DMS 273 treated with DMSO at 0.1 percent for 48 hours (cell line): ENCODE results near the gene RNASE8.

ENCODE experiments used
- DNase-seq: peaks from one replicate; lab custom pipeline; 2025; lab: John Stamatoyannopoulos, UW

The RNASE8 gene

GRCh38 chr14:21072781-21073339 is 15.2 kb downstream of the RNASE8 start:
- no peak for DNase-seq

- no peak for DNase-seq
These were observed 16.3 kb downstream of the RNASE8 start for GRCh38 chr14:21073921-21074320.

GRCh38 chr14:21074398-21075272 is 17.0 kb downstream of the RNASE8 start:
- no peak for DNase-seq

DNA sequence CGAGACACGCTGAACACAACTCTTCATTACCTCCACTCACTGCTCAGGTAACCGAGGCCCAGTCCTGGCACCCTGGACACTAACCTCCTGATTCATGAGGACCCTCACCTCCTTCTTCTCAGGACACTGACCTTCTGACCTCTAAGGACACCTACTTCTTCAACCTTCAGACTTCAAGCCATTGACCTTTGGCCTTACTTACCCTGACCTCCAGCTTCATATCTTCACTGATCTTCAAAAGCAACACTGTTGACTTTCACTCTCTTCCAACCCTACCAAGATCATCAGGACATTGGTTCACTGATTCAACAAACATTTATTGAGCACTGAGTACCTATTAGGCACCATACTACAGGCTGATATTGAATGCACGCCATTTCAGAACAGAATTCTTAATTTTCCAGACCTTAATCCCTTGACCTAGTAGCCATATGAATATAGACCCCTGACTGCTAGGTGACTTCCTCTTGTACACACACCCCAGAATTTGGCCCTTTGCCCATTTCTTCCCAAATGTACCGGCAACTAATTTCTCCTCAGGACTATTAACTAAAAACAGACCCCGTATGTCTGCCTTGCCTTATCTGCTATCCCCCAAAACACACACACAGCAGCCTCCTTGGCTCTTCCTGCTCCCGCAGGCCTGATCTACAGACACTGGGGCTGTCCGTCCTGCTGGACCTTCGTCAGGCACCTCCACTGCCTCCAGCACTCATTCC is 18.3 kb downstream of the RNASE8 start:
- DNase-seq, result no peak

- no peak for DNase-seq
These were observed 20.1 kb downstream of the RNASE8 start for GRCh38 chr14:21077672-21078071.

DNA sequence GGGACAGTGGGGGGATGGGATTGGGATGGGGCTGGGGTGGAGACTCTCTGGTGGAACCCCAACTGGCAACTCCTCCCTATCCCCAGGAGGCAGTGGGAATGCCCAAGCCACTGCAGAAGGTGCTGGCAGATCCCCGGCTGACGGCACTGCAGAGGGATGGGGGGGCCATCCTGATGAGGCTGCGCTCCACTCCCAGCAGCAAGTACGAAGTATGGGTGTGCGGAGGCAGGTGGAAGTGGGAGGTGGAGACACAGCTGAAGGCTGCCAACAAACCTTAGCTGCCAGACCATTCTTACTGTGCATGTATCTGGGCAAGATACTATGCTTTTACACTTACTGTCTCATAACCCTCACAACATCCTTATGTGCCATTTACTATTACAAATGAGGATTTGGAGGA is 20.7 kb downstream of the RNASE8 start:
- no peak for DNase-seq

DNA sequence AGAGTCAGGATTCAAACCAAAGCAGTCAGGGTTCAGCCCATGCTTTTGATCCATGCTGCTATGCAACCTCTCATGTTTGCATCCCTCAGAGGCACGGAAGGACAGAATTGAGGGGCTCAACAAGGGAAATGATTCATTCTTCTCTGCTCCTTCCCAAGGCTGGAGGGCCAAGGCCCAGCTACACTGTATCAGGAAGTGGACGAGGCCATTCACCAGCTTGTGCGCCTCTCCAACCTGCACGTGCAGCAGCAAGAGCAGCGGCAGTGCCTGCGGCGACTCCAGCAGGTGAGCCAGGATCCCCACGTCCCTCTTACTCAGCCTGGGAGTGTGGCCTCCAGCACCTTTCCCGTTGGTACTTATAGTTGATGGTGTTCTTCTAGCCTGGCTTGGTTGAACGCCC is 21.1 kb downstream of the RNASE8 start:
- DNase-seq, result no peak

DNA sequence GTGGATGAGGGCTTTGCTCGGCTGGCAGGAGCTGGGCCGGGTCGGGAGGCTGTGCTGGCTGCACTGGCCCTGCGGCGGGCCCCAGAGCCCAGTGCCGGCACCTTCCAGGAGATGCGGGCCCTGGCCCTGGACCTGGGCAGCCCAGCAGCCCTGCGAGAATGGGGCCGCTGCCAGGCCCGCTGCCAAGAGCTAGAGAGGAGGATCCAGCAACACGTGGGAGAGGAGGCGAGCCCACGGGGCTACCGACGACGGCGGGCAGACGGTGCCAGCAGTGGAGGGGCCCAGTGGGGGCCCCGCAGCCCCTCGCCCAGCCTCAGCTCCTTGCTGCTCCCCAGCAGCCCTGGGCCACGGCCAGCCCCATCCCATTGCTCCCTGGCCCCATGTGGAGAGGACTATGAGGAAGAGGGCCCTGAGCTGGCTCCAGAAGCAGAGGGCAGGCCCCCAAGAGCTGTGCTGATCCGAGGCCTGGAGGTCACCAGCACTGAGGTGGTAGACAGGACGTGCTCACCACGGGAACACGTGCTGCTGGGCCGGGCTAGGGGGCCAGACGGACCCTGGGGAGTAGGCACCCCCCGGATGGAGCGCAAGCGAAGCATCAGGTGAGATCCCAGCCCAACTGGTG is 24.0 kb downstream of the RNASE8 start:
- DNase-seq, result no peak

GRCh38 chr14:21083565-21084325 is 26.1 kb downstream of the RNASE8 start:
- DNase-seq, result no peak

- DNase-seq, result no peak
These were observed 26.8 kb downstream of the RNASE8 start for GRCh38 chr14:21084396-21084795.

DNA sequence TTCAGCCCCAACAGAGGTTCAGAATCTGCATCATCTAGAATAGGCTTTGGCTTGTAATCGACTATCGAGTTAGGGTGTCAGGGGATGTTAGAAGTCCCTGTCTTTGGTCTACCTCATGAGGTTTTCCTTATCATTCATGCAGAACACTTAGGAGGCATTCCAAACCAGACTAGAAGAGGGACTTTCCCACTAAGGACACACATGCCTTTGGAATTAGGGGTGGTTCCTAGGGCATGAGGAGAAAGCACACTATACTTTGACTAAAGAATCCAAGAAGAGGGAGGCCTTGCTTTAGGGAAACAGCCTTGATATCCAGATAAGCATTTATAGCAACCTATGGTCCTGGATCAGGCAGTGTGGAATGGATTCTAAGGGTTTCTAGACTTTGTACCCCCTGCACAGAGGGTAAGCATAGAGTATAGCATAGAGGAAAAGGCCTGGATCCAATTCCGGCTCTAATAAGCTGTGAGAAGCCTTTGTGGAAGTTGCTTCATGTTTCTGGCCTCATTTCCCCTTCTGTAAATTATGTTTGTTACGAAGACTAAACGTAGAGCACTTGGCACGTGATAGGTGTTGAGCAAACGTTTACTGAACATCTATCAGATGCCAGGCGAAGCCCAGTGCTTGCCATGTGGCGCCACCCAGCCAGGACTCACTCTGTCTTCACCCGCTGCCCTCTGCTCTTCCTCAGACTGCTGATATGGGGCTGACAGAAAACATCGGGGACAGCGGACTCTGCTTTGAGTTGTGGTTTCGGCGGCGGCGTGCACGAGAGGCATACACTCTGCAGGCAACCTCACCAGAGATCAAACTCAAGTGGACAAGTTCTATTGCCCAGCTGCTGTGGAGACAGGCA is 27.6 kb downstream of the RNASE8 start:
- DNase-seq, result no peak

- no peak for DNase-seq
These were observed 29.3 kb downstream of the RNASE8 start for GRCh38 chr14:21086908-21087293.

DNA sequence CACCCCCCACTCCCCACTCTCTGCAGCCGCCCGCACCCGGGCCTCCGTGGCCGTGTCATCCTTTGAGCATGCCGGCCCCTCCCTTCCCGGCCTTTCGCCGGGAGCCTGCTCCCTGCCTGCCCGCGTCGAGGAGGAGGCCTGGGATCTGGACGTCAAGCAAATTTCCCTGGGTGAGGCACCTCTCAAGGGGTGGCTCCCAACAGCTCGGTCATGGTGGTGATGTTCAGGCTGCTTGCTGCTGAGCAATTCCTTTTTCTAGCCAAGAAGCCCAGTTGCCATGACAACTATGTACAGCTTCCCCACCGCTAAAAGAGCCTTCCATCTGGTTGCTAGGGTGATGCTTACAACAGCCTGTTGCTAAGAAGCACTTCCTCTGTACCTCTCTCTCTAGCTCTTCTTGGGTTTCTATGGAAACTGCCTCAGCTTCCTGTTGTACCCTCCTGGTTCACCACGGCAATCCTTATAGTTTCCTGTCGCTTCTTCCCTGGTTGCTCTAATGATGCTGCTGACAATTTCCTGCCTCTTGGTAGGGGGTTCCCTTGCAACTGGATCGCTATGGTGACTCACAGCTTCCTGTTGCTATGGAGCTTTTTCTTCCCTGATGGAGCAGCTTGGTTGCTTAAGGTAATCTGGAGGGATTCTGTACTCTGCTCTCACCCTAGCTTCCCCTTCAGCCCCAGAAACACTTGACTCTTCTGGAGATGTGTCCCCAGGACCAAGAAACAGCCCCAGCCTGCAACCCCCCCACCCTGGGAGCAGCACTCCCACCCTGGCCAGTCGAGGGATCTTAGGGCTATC is 29.9 kb downstream of the RNASE8 start:
- DNase-seq, result peak; percentile 56

DNA sequence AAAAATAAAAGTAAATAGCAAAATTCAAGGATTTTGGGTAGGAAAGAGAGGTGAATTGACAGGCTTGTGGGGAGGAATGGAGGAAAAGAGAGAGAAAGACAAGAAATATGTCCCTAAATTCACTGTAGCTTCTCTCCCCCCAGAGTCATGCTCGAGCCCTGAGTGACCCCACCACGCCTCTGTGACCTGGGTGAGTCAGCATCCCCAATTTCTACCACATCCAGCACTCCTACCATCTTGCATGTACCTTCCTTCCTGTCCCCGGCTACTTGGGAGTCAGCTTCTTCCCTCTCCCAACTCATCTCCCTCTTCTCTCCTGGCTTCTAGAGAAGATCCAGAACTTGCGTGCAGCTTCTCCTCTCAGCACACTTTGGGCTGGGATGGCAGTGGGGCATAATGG is 31.1 kb downstream of the RNASE8 start:
- no peak for DNase-seq

DNA sequence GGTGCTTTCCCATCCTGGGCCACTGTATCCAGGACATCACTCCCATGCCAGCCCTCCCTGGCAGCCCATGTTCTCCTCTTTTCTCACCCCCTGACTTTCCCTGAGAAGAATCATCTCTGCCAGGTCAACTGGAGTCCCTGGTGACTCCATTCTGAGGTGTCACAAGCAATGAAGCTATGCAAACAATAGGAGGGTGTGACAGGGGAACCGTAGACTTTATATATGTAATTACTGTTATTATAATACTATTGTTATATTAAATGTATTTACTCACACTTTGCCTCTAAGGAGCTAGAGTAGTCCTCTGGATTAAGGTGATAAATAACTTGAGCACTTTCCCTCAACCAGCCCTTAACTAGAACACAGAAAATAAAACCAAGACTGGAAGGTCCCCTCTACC is 31.6 kb downstream of the RNASE8 start:
- DNase-seq, result no peak

DNA sequence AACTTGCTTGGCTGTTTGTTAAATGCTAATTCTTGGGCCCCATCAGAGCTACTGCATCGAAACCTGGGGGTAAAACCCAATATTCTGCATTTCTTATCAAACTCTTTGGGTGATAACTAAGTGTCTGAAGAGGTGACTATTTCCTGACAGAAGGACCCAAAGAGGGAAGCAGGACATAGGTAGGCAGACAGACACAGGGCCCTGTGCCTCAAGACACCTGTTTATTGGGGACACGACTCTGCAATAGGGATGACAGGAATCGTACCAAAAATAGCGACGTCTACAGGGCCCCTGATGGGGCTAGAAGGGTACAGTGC is 32.2 kb downstream of the RNASE8 start:
- no peak for DNase-seq

DNA sequence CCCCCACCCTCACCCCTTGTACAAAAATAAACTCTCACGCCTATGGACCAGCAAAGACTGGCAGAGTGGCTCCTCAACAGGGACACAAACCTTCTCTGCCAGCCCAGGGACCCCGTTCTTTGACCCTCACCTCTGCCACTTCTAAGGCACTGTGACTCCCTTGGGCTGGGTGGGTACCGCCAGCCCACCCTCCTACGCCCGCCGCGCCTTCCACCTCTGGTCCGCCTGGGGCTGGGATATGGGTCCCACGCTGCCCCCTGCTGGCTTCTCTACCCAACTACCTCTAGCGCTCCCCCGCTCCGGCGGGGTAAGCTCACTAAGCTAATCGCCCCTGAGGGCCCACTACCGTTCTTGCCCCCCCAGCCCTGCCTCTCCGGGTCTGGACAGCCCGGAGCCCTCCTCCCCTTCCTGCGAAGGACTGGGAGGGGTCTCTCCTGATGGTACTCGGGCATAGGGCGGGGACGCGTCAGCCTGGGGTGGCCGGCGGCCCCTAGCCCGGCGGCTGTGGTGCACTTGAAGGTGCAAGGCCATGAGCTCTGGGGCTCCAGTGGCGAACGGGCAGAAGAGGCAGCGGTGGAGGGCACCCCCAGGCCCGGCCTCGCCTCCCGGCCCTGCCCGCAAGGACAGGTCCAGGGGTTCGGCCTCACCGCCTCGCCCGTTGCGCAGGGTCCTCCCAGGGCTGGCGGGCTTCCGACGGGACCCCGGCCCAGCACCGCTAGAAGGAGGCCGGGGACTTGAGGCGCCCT is 32.7 kb downstream of the RNASE8 start:
- DNase-seq, result no peak

DNA sequence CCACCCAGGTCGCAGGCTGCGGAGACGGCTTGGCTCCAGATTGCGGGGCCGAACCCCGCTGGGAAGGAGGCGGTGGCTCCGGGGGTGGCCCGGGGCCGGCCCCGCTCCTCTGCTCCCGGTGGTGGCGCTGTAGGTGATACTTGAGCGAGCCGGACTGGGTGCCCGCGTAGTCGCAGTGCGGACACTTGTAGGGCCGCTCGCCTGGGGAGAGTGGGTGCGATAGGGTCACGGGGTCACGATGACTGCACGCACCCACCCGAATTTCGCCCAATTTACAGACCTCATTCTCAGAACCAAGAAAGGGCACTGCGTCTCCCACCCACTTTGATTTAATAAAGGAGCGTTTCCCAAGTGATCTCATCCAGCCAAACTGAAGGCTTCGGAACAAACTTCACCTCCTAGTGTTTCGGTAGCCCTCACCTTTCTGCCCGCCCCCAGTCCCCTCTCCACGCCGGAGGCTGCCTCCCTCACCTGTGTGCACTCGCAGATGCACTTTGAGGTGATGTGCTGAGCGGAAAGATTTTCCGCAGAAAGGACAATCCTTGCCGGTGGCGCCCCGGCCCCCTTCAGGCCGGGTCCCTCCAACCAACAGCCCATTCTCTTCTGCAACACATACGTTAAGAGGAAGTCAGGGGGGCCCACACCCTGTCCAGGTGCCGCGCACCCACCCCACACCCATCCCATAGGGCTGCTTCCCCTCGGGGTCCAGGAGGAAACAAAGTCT is 33.5 kb downstream of the RNASE8 start:
- no peak for DNase-seq

DNA sequence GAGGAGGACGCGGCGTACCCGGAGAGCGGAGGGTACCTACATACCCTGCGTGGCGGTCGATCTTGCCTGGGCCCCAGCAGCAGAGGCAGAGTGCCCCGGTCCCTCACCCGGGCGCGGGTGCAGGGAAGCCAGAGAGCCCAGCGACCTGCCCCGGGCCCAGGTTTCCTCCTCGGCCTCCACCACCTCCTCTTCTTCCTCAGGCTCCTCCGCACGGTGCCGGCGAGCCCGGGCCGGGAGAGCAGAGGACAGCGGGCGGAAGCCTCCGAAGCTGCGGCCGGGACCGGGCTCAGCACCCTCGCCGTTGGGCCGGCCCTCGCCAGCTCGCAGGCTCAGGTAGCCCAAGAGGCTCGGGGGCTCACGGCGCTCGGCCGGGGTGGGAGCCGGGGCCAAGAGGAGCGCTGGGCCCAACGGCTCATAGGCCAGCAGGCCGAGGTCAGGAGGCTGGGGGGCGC is 34.2 kb downstream of the RNASE8 start:
- DNase-seq, result no peak
